HFF-Myc (cell line): Measurements from ENCODE around the gene CABLES1.
A peak's percentile ranks its signal among the peaks of the same experiment; 100 is the strongest.
"Not testable (repeated sequence)": the region's sequence is repeated elsewhere in the genome, so short reads cannot be mapped to it uniquely, and the experiment has no call there.

Source experiments
- DNase-seq: peaks from one replicate; pipeline ENCODE4 v3.0.0-alpha.2; 2011; ENCODE audit warnings: low read depth; ENCODE audit errors: extremely low read depth
- H3K4me3 ChIP-seq: replicated peaks from 2 replicates; pipeline ENCODE4 v1.5.1; 2011; ENCODE audit warnings: low read depth, mild to moderate bottlenecking, control low read depth, low read length
- CTCF ChIP-seq: IDR thresholded peaks from 2 replicates; pipeline ENCODE4 v1.5.1; 2012; ENCODE audit warnings: mild to moderate bottlenecking, low read depth, low read length, control low read depth; ENCODE audit errors: missing control alignments

Gene CABLES1

GRCh38 chr18:23105030-23105429 is 30.3 kb upstream of the CABLES1 start:
- DNase-seq: no peak
- no peak overlapping the region for H3K4me3 ChIP-seq
- TF ChIP-seq CTCF: no peak

DNA sequence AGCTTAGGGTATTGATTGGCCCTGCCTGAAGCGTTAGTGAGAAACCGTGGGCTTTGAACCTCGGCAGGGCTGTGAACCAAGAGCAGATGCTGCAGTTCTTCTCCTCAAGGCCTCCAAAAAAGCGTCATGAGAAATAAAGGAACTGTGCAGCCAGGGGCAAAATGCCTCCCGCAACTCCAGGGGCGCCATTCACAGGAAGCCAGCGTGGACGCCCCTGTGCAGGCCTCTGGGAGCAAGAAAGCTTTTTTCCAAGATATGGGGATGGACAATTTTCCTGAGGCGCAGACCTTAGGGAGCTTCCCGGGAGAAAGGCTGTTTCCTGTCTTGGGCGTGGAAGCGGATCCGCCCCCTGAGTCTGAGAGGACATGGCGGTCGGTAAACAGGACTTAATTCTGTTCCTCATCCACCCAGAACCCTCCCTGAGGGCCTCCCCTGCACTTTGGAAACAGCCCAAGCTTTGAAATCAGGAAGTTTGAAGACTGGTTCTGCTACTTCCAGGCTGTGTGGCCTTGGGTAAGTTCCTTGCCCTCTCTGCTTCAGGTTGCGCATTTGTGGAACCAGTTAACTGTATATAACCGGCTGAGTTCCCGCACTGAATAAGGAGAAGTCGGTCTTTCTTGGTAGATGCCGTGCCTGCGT is 29.6 kb upstream of the CABLES1 start:
- H3K4me3 ChIP-seq: no peak overlapping the region
- TF ChIP-seq CTCF: no peak
- DNase-seq: no peak

DNA sequence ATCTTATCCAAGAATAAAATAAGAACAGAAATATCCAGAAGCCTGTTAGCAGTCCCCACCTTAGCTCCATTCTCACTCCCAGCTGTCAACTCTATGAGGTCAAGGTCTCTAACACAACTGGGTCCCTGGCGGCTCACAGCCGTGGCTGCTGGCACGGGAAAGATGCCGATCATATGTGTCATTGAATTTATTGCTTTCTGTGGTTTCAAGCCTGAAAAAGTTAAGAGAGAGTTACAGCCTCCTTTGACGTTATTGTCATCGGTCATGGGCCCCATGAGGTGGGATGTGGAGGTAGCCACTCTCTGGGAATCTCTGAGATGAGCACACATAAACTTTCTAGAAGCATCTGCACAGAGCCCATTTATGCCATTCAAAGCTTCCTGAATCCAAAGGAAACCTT is 28.7 kb upstream of the CABLES1 start:
- no peak overlapping the region for H3K4me3 ChIP-seq
- no peak for TF ChIP-seq CTCF
- peak; percentile 77 for DNase-seq

- TF ChIP-seq CTCF: no peak
- no peak overlapping the region for H3K4me3 ChIP-seq
- no peak for DNase-seq
Measured at GRCh38 chr18:23107718-23108117, 27.6 kb upstream of the CABLES1 start.

DNA sequence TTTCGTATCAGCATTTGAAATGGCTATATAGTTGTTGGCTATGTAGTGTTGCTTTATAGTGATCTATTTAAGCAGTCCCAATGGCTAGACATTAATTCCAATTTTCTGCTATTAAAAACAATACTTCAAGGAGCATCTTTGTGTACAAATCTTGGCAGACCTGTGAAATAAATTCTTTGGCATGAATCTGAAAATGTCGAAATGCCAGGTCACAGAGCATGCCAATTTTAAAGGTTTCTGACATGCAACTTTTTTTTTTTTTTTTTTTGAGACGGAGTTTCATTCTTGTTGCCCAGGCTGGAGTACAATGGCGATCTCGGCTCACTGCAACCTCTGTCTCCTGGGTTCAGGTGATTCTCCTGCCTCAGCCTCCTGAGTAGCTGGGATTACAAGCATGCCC is 26.8 kb upstream of the CABLES1 start:
- TF ChIP-seq CTCF: no peak
- no peak overlapping the region for H3K4me3 ChIP-seq
- no peak for DNase-seq

DNA sequence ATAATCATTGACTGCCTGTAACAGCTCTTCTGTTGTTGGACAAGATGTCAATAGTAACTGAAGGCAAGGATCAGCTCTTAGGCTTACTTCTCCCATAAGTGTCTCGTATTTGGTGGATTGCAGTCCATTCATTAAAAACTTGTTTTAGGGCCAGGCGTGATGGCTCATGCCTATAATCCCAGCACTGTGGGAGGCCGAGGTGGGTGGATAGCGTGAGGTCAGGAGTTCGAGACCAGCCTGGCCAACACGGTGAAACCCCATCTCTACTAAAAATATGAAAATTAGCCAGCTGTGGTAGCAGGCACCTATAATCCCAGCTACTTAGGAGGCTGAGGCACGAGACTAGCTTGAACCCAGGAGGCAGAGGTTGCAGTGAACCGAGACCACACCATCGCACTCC is 26.1 kb upstream of the CABLES1 start:
- not testable (repeated sequence) for DNase-seq

GRCh38 chr18:23113576-23113975 is 21.7 kb upstream of the CABLES1 start:
- no peak for DNase-seq
- no peak overlapping the region for H3K4me3 ChIP-seq
- TF ChIP-seq CTCF: no peak

More for the DNA sequence above, 26.1 kb upstream of the CABLES1 start:
- not testable (repeated sequence) for H3K4me3 ChIP-seq
